ENCODE results near the gene RSPO4. TPM values are rescaled to one million over a fixed set of nuclear protein-coding genes. Genes with fewer than 3 reads are reported as not detected.

Gene RSPO4
- polyA plus RNA-seq, 1 donor (not counting 4 experiments of a cell fraction or from before 2014, with no cell fraction given), result not detected

- H3K4me3 ChIP-seq (ENCODE audit: control insufficient read depth in 2 of 3, extremely low read depth in 1 of 3, insufficient read depth in 2 of 3, low read depth in 1 of 3, low read length in 3 of 3), result no peak overlapping the region
- no peak overlapping the region for H3K27ac ChIP-seq (ENCODE audit: control insufficient read depth, insufficient read depth, low read length)
- dilution Hi-C loops (cut with MboI; ENCODE audit: extremely low pct_ligation_motif_present, low sequenced_read_pairs), result no loop called here
- no peaks in the 10 kb centered on the region for H4K20me1 ChIP-seq (ENCODE audit: control insufficient read depth, extremely low read depth, insufficient read depth, low read length)
- no peak overlapping the region for H3K4me2 ChIP-seq (ENCODE audit: control insufficient read depth, extremely low read depth, insufficient read depth, low read depth, low read length)
- FAIRE-seq (no peak), DNase-seq (ENCODE audit: low read depth, low spot score) (no peak)
- H3K9me1 ChIP-seq (ENCODE audit: control insufficient read depth, extremely low read depth, insufficient read depth, low read length), result no peaks in the 10 kb centered on the region
- TF ChIP-seq EZH2 (IDR thresholded peaks at IDR 0.05; ENCODE audit: low read length), result no peak
- TF ChIP-seq, protein P1, sequence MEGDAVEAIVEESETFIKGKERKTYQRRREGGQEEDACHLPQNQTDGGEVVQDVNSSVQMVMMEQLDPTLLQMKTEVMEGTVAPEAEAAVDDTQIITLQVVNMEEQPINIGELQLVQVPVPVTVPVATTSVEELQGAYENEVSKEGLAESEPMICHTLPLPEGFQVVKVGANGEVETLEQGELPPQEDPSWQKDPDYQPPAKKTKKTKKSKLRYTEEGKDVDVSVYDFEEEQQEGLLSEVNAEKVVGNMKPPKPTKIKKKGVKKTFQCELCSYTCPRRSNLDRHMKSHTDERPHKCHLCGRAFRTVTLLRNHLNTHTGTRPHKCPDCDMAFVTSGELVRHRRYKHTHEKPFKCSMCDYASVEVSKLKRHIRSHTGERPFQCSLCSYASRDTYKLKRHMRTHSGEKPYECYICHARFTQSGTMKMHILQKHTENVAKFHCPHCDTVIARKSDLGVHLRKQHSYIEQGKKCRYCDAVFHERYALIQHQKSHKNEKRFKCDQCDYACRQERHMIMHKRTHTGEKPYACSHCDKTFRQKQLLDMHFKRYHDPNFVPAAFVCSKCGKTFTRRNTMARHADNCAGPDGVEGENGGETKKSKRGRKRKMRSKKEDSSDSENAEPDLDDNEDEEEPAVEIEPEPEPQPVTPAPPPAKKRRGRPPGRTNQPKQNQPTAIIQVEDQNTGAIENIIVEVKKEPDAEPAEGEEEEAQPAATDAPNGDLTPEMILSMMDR (optimal IDR thresholded peaks at IDR 0.05 in 1 of 3, IDR thresholded peaks at IDR 0.05 in 1 of 3, conservative IDR thresholded peaks at IDR 0.05 in 1 of 3; ENCODE audit: extremely low read depth in 1 of 3, insufficient read depth in 2 of 3, low read length in 3 of 3), result no peak
- H3K27me3 ChIP-seq (ENCODE audit: control insufficient read depth, extremely low read depth, insufficient read depth, low read length), result no peaks in the 10 kb centered on the region
- no peak overlapping the region for H3K9ac ChIP-seq (ENCODE audit: control insufficient read depth, extremely low read depth, insufficient read depth, low read length)
- H3K4me1 ChIP-seq (ENCODE audit: control insufficient read depth, extremely low read depth, insufficient read depth, low read length), result no peaks in the 10 kb centered on the region
- no peaks in the 10 kb centered on the region for H3K79me2 ChIP-seq (ENCODE audit: control insufficient read depth, insufficient read depth, low read length)
- H3K9me3 ChIP-seq (ENCODE audit: control insufficient read depth, low read depth, low read length), result no peaks in the 10 kb centered on the region
- H2AFZ ChIP-seq (ENCODE audit: control insufficient read depth, low read length), result no peak overlapping the region
- no peaks in the 10 kb centered on the region for H3K36me3 ChIP-seq (ENCODE audit: control insufficient read depth in 2 of 2, extremely low read depth in 1 of 2, insufficient read depth in 2 of 2, low read length in 2 of 2)
These were observed 36.1 kb upstream of the RSPO4 start for GRCh38 chr20:1038205-1038604.

DNA sequence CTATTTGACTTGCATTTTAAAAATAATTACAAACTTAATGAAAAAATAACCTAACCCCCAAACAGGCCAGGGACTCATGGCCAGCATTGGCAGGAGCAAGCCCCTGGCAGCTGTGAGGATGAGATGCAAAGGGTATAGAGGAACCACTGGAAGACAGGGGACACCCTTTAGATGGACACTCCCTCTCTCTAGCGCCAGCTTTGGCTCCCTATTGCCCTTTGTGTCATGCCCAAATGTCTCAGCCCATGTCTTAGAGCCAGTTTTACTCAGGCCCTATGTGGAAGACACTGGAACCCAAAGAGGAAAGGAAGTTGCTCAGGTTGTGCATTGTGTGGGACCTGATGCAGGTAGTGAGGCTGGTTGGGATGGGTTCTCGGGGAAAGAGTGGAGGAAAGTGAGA is 34.9 kb upstream of the RSPO4 start:
- Histone ChIP-seq H2AFZ (ENCODE audit: control insufficient read depth, low read length) (no peak overlapping the region), H3K9me1 (ENCODE audit: control insufficient read depth, extremely low read depth, insufficient read depth, low read length) (no peaks in the 10 kb centered on the region), H3K4me2 (ENCODE audit: control insufficient read depth, extremely low read depth, insufficient read depth, low read depth, low read length) (no peak overlapping the region), H3K27ac (ENCODE audit: control insufficient read depth, insufficient read depth, low read length) (no peak overlapping the region), H3K27me3 (ENCODE audit: control insufficient read depth, extremely low read depth, insufficient read depth, low read length) (no peaks in the 10 kb centered on the region), H3K36me3 (ENCODE audit: control insufficient read depth in 2 of 2, extremely low read depth in 1 of 2, insufficient read depth in 2 of 2, low read length in 2 of 2) (no peaks in the 10 kb centered on the region), H3K79me2 (ENCODE audit: control insufficient read depth, insufficient read depth, low read length) (no peaks in the 10 kb centered on the region), H3K9me3 (ENCODE audit: control insufficient read depth, low read depth, low read length) (no peaks in the 10 kb centered on the region), H3K4me3 (ENCODE audit: control insufficient read depth in 2 of 3, extremely low read depth in 1 of 3, insufficient read depth in 2 of 3, low read depth in 1 of 3, low read length in 3 of 3) (no peak overlapping the region), H3K9ac (ENCODE audit: control insufficient read depth, extremely low read depth, insufficient read depth, low read length) (no peak overlapping the region), H3K4me1 (ENCODE audit: control insufficient read depth, extremely low read depth, insufficient read depth, low read length) (no peaks in the 10 kb centered on the region), H4K20me1 (ENCODE audit: control insufficient read depth, extremely low read depth, insufficient read depth, low read length) (no peaks in the 10 kb centered on the region)
- dilution Hi-C loops (cut with MboI; ENCODE audit: extremely low pct_ligation_motif_present, low sequenced_read_pairs), result no loop called here
- DNase-seq (ENCODE audit: low read depth, low spot score), result no peak
- TF ChIP-seq, protein P1 (optimal IDR thresholded peaks at IDR 0.05 in 1 of 3, IDR thresholded peaks at IDR 0.05 in 1 of 3, conservative IDR thresholded peaks at IDR 0.05 in 1 of 3; ENCODE audit: extremely low read depth in 1 of 3, insufficient read depth in 2 of 3, low read length in 3 of 3), result no peak
- TF ChIP-seq EZH2 (IDR thresholded peaks at IDR 0.05; ENCODE audit: low read length), result no peak
- no peak for FAIRE-seq

Measured in keratinocyte (primary cell).